HG03103 (cell line): ENCODE results near the gene RBM47.

Source experiments
- ATAC-seq: cut with Tn5 transposase; IDR thresholded peaks from one replicate; pipeline ENCODE4 v1.9.1; 2021; ENCODE audit warnings: low read depth; ENCODE audit not compliant: unreplicated experiment

The RBM47 gene

GRCh38 chr4:40594261-40595178 lies 35.1 kb downstream of the RBM47 start:
- no peak for ATAC-seq

- no peak for ATAC-seq
These were observed 37.6 kb downstream of the RBM47 start for GRCh38 chr4:40592034-40592433.

GRCh38 chr4:40587826-40588225 lies 41.8 kb downstream of the RBM47 start:
- ATAC-seq: no peak

- no peak for ATAC-seq
These were observed 42.3 kb downstream of the RBM47 start for GRCh38 chr4:40587351-40587750.

- ATAC-seq: no peak
These were observed 42.9 kb downstream of the RBM47 start for GRCh38 chr4:40586729-40587128.

- ATAC-seq: no peak
These were observed 43.6 kb downstream of the RBM47 start for GRCh38 chr4:40586034-40586433.

GRCh38 chr4:40585201-40585799 lies 44.4 kb downstream of the RBM47 start:
- ATAC-seq: no peak

GRCh38 chr4:40584517-40585141 lies 45.0 kb downstream of the RBM47 start:
- no peak for ATAC-seq

GRCh38 chr4:40583850-40584439 lies 45.7 kb downstream of the RBM47 start:
- no peak for ATAC-seq

- no peak for ATAC-seq
These were observed 47.3 kb downstream of the RBM47 start for GRCh38 chr4:40582413-40582812.

GRCh38 chr4:40581254-40582140 lies 48.2 kb downstream of the RBM47 start:
- no peak for ATAC-seq

- no peak for ATAC-seq
These were observed 49.7 kb downstream of the RBM47 start for GRCh38 chr4:40579983-40580382.

GRCh38 chr4:40577588-40578253 lies 51.9 kb downstream of the RBM47 start:
- ATAC-seq: no peak

- peak; percentile 56 for ATAC-seq
These were observed 52.8 kb downstream of the RBM47 start for GRCh38 chr4:40576651-40577480.

- ATAC-seq: no peak
These were observed 53.8 kb downstream of the RBM47 start for GRCh38 chr4:40575846-40576245.

GRCh38 chr4:40573593-40574311 lies 55.9 kb downstream of the RBM47 start:
- ATAC-seq: no peak

GRCh38 chr4:40572692-40573310 lies 56.9 kb downstream of the RBM47 start:
- no peak for ATAC-seq

- ATAC-seq: no peak
These were observed 58.5 kb downstream of the RBM47 start for GRCh38 chr4:40571208-40571607.
